NCI-H510A (cell line): ENCODE measurements around the gene IL1RAP.

Experiments used
- DNase-seq: peaks from one replicate; lab custom pipeline; 2025; lab: John Stamatoyannopoulos, UW

IL1RAP gene

GRCh38 chr3:190579514-190580137, 65.7 kb downstream of the IL1RAP start:
- DNase-seq, result no peak

GRCh38 chr3:190580417-190580816, 66.5 kb downstream of the IL1RAP start:
- DNase-seq, result no peak

DNA sequence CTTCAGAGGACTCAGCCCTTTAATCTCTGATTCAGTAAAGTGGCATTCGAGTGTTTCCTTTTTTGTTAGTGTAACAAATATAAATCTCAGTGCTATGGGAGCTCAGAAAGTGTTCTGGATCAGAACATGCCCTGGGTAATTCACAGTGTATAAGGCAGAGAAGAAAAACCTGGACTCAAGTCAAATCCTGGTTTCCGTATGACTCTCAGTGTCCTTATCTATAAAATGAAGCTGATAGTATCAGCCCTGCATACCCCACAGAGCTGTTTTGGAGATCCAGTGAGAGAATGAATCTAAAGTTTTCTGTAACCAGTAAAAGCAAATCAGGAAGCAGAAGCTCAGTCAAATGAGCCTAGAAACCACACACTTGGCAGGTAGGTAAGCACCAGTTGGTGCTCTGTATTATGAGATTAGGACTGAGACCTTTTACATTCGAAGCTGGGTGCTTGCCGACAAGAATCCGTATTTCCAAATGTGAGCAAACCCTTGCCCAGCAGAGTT, 67.2 kb downstream of the IL1RAP start:
- DNase-seq, result no peak

- no peak for DNase-seq
These were observed 68.8 kb downstream of the IL1RAP start for GRCh38 chr3:190582667-190583066.

GRCh38 chr3:190585805-190586630, 72.1 kb downstream of the IL1RAP start:
- no peak for DNase-seq

- DNase-seq, result no peak
These were observed 72.7 kb downstream of the IL1RAP start for GRCh38 chr3:190586631-190587011.

- no peak for DNase-seq
These were observed 74.7 kb downstream of the IL1RAP start for GRCh38 chr3:190588570-190588969.

- DNase-seq, result no peak
These were observed 75.4 kb downstream of the IL1RAP start for GRCh38 chr3:190589326-190589725.

- peak; percentile 11 for DNase-seq
These were observed 77.2 kb downstream of the IL1RAP start for GRCh38 chr3:190591080-190591479.

- DNase-seq, result no peak
These were observed 79.2 kb downstream of the IL1RAP start for GRCh38 chr3:190593075-190593474.

GRCh38 chr3:190594171-190594570, 80.3 kb downstream of the IL1RAP start:
- no peak for DNase-seq

DNA sequence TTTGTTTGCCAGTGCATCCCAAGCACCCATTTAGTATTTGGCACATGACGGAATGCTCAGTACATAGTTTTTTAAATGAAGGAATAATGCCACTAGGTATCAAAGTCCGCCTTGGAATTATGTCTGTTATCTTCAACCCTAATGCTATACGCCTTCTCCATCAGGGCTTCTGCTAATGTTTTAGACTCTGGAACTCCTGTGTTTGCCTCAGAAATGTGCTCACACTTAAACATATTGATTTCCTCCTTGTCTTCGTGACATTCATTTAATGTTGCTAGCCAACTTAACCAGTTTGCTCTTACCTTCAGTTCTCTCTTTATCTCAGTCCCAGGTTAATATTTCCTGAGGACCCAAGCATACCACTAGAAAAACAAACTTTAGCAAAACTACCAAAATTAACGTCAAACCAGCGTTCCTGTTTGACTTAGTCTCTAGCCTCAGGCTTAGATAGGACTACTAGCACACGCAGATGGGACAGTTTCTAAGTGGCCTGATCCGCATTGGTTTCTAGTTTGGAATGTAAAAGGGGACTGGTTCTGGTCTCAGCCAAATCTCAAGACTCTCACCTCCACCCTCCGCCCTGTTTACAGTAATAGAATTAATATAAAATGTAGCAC, 81.4 kb downstream of the IL1RAP start:
- DNase-seq, result no peak

- no peak for DNase-seq
These were observed 81.9 kb downstream of the IL1RAP start for GRCh38 chr3:190595807-190596206.

DNA sequence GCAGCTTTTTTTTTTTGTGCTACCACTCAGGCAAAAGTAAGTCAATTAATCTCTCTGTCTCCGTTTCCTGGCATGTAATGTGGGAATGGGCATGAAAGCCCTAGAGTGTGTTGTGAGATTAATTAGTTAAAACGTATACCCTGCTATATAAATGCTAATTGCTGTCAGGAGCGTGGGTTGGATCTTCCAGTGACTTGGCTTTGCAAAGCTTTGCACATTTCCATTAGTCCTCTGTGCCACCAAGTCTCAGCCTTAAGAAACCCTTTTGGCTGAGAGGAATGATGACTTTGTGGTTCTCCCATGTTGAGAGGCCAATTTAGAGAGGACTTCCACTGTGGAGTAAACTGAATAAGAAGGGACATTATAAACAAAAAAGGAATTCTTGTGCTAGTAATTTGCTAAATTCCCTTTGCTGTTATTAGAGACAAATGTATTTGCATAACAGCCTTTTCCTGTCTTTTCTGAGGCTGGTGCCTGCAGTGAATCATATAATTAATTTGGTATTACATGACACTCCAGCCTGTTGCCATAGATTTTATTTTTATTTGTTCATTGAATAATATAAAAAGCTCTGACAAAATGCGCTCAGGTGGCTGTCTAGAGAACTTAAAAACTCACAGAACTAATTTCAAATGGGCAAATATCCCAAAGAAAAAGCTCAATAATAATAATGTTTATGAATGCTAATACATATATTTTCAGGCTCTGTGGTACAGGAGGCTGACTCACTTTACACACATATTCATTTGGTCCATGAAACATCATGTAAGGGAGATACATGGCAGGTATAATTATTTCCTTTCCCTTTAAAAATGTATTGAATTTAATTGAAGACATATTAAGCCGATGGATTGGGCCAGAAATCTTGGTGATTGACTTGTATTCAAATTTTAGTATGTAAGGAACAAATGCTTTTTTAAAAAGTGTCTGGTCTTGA, 82.7 kb downstream of the IL1RAP start:
- no peak for DNase-seq

DNA sequence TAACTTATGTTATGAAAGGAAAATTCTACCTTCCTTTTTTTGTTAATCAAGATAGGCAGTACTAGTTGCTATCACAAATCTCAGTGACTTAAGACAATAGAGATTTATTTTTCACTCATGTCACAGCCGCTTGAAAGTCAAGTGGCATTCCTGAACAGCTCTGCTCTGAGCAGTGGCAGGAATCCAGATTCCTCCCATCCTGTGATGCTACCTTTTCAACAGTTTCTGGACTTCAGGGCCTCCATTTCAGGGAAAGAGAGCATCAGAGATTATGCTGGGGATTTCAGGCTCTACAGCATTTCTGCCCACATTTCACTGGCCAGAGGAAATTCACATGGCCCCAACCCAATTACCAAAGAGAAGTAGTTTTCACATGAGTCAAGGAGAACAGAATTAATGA, 83.4 kb downstream of the IL1RAP start:
- DNase-seq, result no peak

GRCh38 chr3:190601622-190602021, 87.7 kb downstream of the IL1RAP start:
- DNase-seq, result no peak

- no peak for DNase-seq
These were observed 91.5 kb downstream of the IL1RAP start for GRCh38 chr3:190605385-190605784.

DNA sequence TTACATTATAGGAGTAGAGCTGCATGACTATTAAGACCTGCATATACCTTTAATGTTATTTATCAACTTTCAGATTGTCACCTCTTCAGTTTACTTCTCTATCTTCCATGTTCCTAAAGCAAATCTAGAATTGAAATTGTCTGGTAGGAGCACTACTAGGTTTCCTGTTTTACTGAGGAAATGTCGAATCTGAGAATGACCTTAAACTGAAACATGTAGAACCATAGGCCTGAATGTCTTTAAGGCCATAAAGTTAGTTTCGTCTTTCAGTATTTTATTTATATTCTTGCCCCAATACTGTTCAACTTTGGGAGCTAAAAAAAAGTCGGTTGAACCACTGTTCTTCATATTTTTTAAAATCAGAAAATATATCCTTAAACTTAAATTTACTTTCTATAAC, 92.7 kb downstream of the IL1RAP start:
- DNase-seq, result no peak

GRCh38 chr3:190607021-190607420, 93.1 kb downstream of the IL1RAP start:
- no peak for DNase-seq

- DNase-seq, result no peak
These were observed 95.1 kb downstream of the IL1RAP start for GRCh38 chr3:190608850-190609589.
